Mesendoderm (in vitro differentiated cells): ENCODE measurements around the gene KRTAP10-12.

Experiments
- DNase-seq: peaks from one replicate; pipeline ENCODE4 v3.0.0; 2013
- H2AK5ac ChIP-seq: 2 replicates; pipeline ENCODE4 v1.6.1; 2013; ENCODE audit warnings: low read length, inconsistent platforms
- H2BK120ac ChIP-seq: 2 replicates; pipeline ENCODE4 v1.6.1; 2013; ENCODE audit warnings: low read depth, mild to moderate bottlenecking, low read length, moderate library complexity, mixed read lengths
- H2BK15ac ChIP-seq: replicated peaks from 2 replicates; pipeline ENCODE4 v1.6.1; 2013; ENCODE audit warnings: low read depth, mild to moderate bottlenecking, moderate library complexity
- H2BK5ac ChIP-seq: 2 replicates; pipeline ENCODE4 v1.6.1; 2013; ENCODE audit warnings: low read length, inconsistent platforms
- H3K18ac ChIP-seq: 2 replicates; pipeline ENCODE4 v1.6.1; 2013; ENCODE audit warnings: mild to moderate bottlenecking, low read length, mixed read lengths
- H3K23ac ChIP-seq: one replicate; pipeline ENCODE4 v1.6.1; 2013; ENCODE audit warnings: low read length
- H3K27ac ChIP-seq: 2 replicates; pipeline ENCODE4 v1.5.1; 2013; ENCODE audit warnings: low read depth, mild to moderate bottlenecking, inconsistent platforms, low read length, moderate library complexity
- H3K27me3 ChIP-seq: 2 replicates; pipeline ENCODE4 v1.6.1; 2013; ENCODE audit warnings: low read length, control low read depth, mild to moderate bottlenecking, inconsistent platforms; ENCODE audit not compliant: insufficient read depth, poor library complexity
- H3K36me3 ChIP-seq: 2 replicates; pipeline ENCODE4 v1.6.1; 2013; ENCODE audit warnings: low read length, inconsistent platforms; ENCODE audit not compliant: control insufficient read depth, insufficient read depth
- H3K4ac ChIP-seq: one replicate; pipeline ENCODE4 v1.6.1; 2013; ENCODE audit warnings: low read depth, mild to moderate bottlenecking, low read length, moderate library complexity
- H3K4me1 ChIP-seq: 2 replicates; pipeline ENCODE4 v1.6.1; 2013; ENCODE audit warnings: low read depth, low read length, inconsistent platforms; ENCODE audit not compliant: control insufficient read depth
- H3K4me2 ChIP-seq: 2 replicates; pipeline ENCODE4 v1.6.1; 2013; ENCODE audit warnings: low read length
- H3K4me3 ChIP-seq: 2 replicates; pipeline ENCODE4 v1.5.1; 2013; ENCODE audit warnings: mild to moderate bottlenecking, low read length
- H3K56ac ChIP-seq: one replicate; pipeline ENCODE4 v1.6.1; 2013; ENCODE audit warnings: low read length
- H3K79me1 ChIP-seq: 2 replicates; pipeline ENCODE4 v1.6.1; 2013; ENCODE audit warnings: low read length, inconsistent platforms
- H3K79me2 ChIP-seq: 2 replicates; pipeline ENCODE4 v1.6.1; 2013; ENCODE audit warnings: mild to moderate bottlenecking, low read length; ENCODE audit not compliant: control insufficient read depth, insufficient read depth
- H3K9ac ChIP-seq: 2 replicates; pipeline ENCODE4 v1.6.1; 2013; ENCODE audit warnings: low read length, inconsistent platforms
- H4K5ac ChIP-seq: one replicate; pipeline ENCODE4 v1.6.1; 2013; ENCODE audit warnings: low read length
- H4K8ac ChIP-seq: one replicate; pipeline ENCODE4 v1.6.1; 2013; ENCODE audit warnings: low read depth, mild to moderate bottlenecking, control low read depth, low read length, moderate library complexity
- WGBS: extraction: QIAGEN DNeasy Blood & Tissue Kit; methylation state at CpG from one replicate; pipeline ENCODE4 v1.1.7; 2013; ENCODE audit warnings: low lambda C conversion rate, missing lambda C conversion rate; ENCODE audit not compliant: insufficient coverage; ENCODE audit errors: extremely low coverage; 5-methylcytosine and 5-hydroxymethylcytosine counted together

KRTAP10-12 gene

GRCh38 chr21:44737706-44738354, 40.9 kb downstream of the KRTAP10-12 start:
- no CpG with 5 or more reads among the region's 3 CpGs for WGBS
- Histone ChIP-seq H4K8ac (no peak overlapping the region), H3K4ac (no peak overlapping the region), H3K36me3 (no peaks in the 10 kb centered on the region), H3K23ac (no peak overlapping the region), H3K4me2 (no peak overlapping the region), H3K4me3 (no peak overlapping the region), H4K5ac (no peak overlapping the region), H3K18ac (no peak overlapping the region), H3K79me2 (no peaks in the 10 kb centered on the region), H2BK120ac (no peak overlapping the region), H3K9ac (no peak overlapping the region), H2BK5ac (no peak overlapping the region), H2AK5ac (no peak overlapping the region), H3K56ac (no peak overlapping the region), H3K79me1 (no peaks in the 10 kb centered on the region), H3K27me3 (no peaks in the 10 kb centered on the region), H3K4me1 (no peaks in the 10 kb centered on the region), H2BK15ac (no peak overlapping the region), H3K27ac (no peak overlapping the region)
- peak; percentile 75 for DNase-seq

- H3K4ac ChIP-seq: no peak overlapping the region
- no peak overlapping the region for H2BK120ac ChIP-seq
- no peak overlapping the region for H3K23ac ChIP-seq
- no peak overlapping the region for H3K9ac ChIP-seq
- no peaks in the 10 kb centered on the region for H3K27me3 ChIP-seq
- H3K79me1 ChIP-seq: no peaks in the 10 kb centered on the region
- no peak overlapping the region for H3K56ac ChIP-seq
- H3K27ac ChIP-seq: no peak overlapping the region
- H2BK15ac ChIP-seq: no peak overlapping the region
- WGBS: no CpG with 5 or more reads among the region's 3 CpGs
- H3K36me3 ChIP-seq: no peaks in the 10 kb centered on the region
- no peak overlapping the region for H3K18ac ChIP-seq
- no peak overlapping the region for H4K5ac ChIP-seq
- DNase-seq: no peak
- H2BK5ac ChIP-seq: no peak overlapping the region
- peak overlapping the region; percentile 3 for H3K4me3 ChIP-seq
- H3K79me2 ChIP-seq: no peaks in the 10 kb centered on the region
- no peak overlapping the region for H3K4me2 ChIP-seq
- no peak overlapping the region for H4K8ac ChIP-seq
- H2AK5ac ChIP-seq: no peak overlapping the region
- H3K4me1 ChIP-seq: no peaks in the 10 kb centered on the region
These were observed 41.6 kb downstream of the KRTAP10-12 start for GRCh38 chr21:44738621-44739020.

GRCh38 chr21:44739316-44739715, 42.3 kb downstream of the KRTAP10-12 start:
- H3K4me2 ChIP-seq: no peak overlapping the region
- H3K4me3 ChIP-seq: peak overlapping the region; percentile 9
- H3K79me2 ChIP-seq: no peaks in the 10 kb centered on the region
- no peak overlapping the region for H4K5ac ChIP-seq
- no peak overlapping the region for H4K8ac ChIP-seq
- WGBS: no CpG with 5 or more reads among the region's 1 CpG
- H3K4ac ChIP-seq: no peak overlapping the region
- H2BK5ac ChIP-seq: no peak overlapping the region
- H3K23ac ChIP-seq: no peak overlapping the region
- no peaks in the 10 kb centered on the region for H3K79me1 ChIP-seq
- no peak overlapping the region for H3K56ac ChIP-seq
- DNase-seq: no peak
- H3K36me3 ChIP-seq: no peaks in the 10 kb centered on the region
- H3K27ac ChIP-seq: no peak overlapping the region
- no peak overlapping the region for H2BK120ac ChIP-seq
- H3K9ac ChIP-seq: no peak overlapping the region
- H3K27me3 ChIP-seq: no peaks in the 10 kb centered on the region
- no peak overlapping the region for H3K18ac ChIP-seq
- no peaks in the 10 kb centered on the region for H3K4me1 ChIP-seq
- no peak overlapping the region for H2BK15ac ChIP-seq
- no peak overlapping the region for H2AK5ac ChIP-seq

- Histone ChIP-seq H2BK120ac (no peak overlapping the region), H3K4me3 (no peak overlapping the region), H4K5ac (no peak overlapping the region), H3K4ac (no peak overlapping the region), H3K79me2 (no peaks in the 10 kb centered on the region), H3K79me1 (no peaks in the 10 kb centered on the region), H2AK5ac (no peak overlapping the region), H3K56ac (no peak overlapping the region), H4K8ac (no peak overlapping the region), H2BK5ac (no peak overlapping the region), H2BK15ac (no peak overlapping the region), H3K27ac (no peak overlapping the region), H3K4me1 (no peaks in the 10 kb centered on the region), H3K9ac (no peak overlapping the region), H3K27me3 (no peaks in the 10 kb centered on the region), H3K18ac (no peak overlapping the region), H3K4me2 (no peak overlapping the region), H3K36me3 (no peaks in the 10 kb centered on the region), H3K23ac (no peak overlapping the region)
- DNase-seq: no peak
- WGBS: no CpG with 5 or more reads among the region's 7 CpGs
These were observed 43.8 kb downstream of the KRTAP10-12 start for GRCh38 chr21:44740742-44741141.

GRCh38 chr21:44741921-44742320, 44.9 kb downstream of the KRTAP10-12 start:
- DNase-seq: no peak

More at GRCh38 chr21:44741921-44742320, 44.9 kb downstream of the KRTAP10-12 start:
- H3K79me1 ChIP-seq: no peaks in the 10 kb centered on the region
- no peak overlapping the region for H4K5ac ChIP-seq
- no peak overlapping the region for H4K8ac ChIP-seq
- H2AK5ac ChIP-seq: no peak overlapping the region
- no peak overlapping the region for H2BK5ac ChIP-seq
- H3K27me3 ChIP-seq: no peaks in the 10 kb centered on the region
- no peak overlapping the region for H3K18ac ChIP-seq
- no peaks in the 10 kb centered on the region for H3K79me2 ChIP-seq
- H3K4me1 ChIP-seq: no peaks in the 10 kb centered on the region
- no CpG with 5 or more reads among the region's 3 CpGs for WGBS
- H2BK15ac ChIP-seq: no peak overlapping the region
- H3K4me3 ChIP-seq: no peak overlapping the region
- H3K4ac ChIP-seq: no peak overlapping the region
- no peak overlapping the region for H3K23ac ChIP-seq
- no peak overlapping the region for H3K27ac ChIP-seq
- no peak overlapping the region for H3K9ac ChIP-seq
- no peaks in the 10 kb centered on the region for H3K36me3 ChIP-seq
- H2BK120ac ChIP-seq: no peak overlapping the region
- no peak overlapping the region for H3K56ac ChIP-seq
- no peak overlapping the region for H3K4me2 ChIP-seq
